DND-41 (cell line): Measurements from ENCODE around the gene PLXNA4.

ENCODE experiments used
- ATAC-seq: fragments of 200-7000 bp; cut with Tn5 transposase; 3 replicates; pipeline ENCODE4 v1.9.1; 2021; ENCODE audit warnings: low read depth; ENCODE audit not compliant: insufficient read depth
- DNase-seq: peaks from one replicate; pipeline ENCODE4 v3.0.0-alpha.2; 2020
- H2AFZ ChIP-seq: 2 replicates; pipeline ENCODE4 v1.6.0; 2012; ENCODE audit warnings: low read depth, low read length
- H3K27ac ChIP-seq: 2 replicates; pipeline ENCODE4 v1.5.1; 2012; ENCODE audit warnings: low read length, inconsistent platforms
- H3K27me3 ChIP-seq: fragments of 200-600 bp; sonication (generic); 2 replicates; pipeline ENCODE4 v1.6.0; 2012; ENCODE audit warnings: low read length, mild to moderate bottlenecking, inconsistent platforms; ENCODE audit not compliant: insufficient read depth, poor library complexity
- H3K36me3 ChIP-seq: 2 replicates; pipeline ENCODE4 v1.5.1; 2012; ENCODE audit warnings: low read length, inconsistent platforms; ENCODE audit not compliant: insufficient read depth
- H3K4me1 ChIP-seq: 2 replicates; pipeline ENCODE4 v1.5.1; 2012; ENCODE audit warnings: mild to moderate bottlenecking, low read length; ENCODE audit not compliant: insufficient read depth
- H3K4me2 ChIP-seq: 2 replicates; pipeline ENCODE4 v1.6.0; 2012; ENCODE audit warnings: mild to moderate bottlenecking, moderate library complexity, low read length, inconsistent platforms; ENCODE audit not compliant: insufficient read depth
- H3K4me3 ChIP-seq, 2 experiments: fragments of 200-600 bp in 1 of 2; shearing (Covaris generic) in 1 of 2; 2 replicates each; pipeline ENCODE4 v1.5.1; 2012 to 2016; ENCODE audit warnings: inconsistent platforms in 2 of 2, low read length in 2 of 2, mild to moderate bottlenecking in 2 of 2, low read depth in 1 of 2, moderate library complexity in 1 of 2
- H3K79me2 ChIP-seq: 2 replicates; pipeline ENCODE4 v1.6.0; 2012; ENCODE audit warnings: low read length, inconsistent platforms; ENCODE audit not compliant: insufficient read depth
- H3K9ac ChIP-seq: 2 replicates; pipeline ENCODE4 v1.6.0; 2012; ENCODE audit warnings: low read depth, mild to moderate bottlenecking, inconsistent platforms, low read length, moderate library complexity
- H3K9me3 ChIP-seq: 2 replicates; pipeline ENCODE4 v1.5.1; 2012; ENCODE audit warnings: low read length, moderate library complexity, mild to moderate bottlenecking, inconsistent platforms; ENCODE audit not compliant: insufficient read depth, severe bottlenecking
- H4K20me1 ChIP-seq: 2 replicates; pipeline ENCODE4 v1.6.0; 2012; ENCODE audit warnings: low read length; ENCODE audit not compliant: insufficient read depth
- CTCF ChIP-seq: IDR thresholded peaks from 2 replicates; pipeline ENCODE4 v1.5.1; 2012; ENCODE audit warnings: borderline replicate concordance, low read length, moderate library complexity, mild to moderate bottlenecking; ENCODE audit not compliant: poor library complexity, severe bottlenecking; ENCODE audit errors: extremely low read depth
- EZH2 ChIP-seq: IDR thresholded peaks from 3 replicates; pipeline ENCODE4 v1.6.1; 2012; ENCODE audit warnings: borderline replicate concordance, low read depth, mild to moderate bottlenecking, moderate library complexity, low read length, inconsistent platforms; ENCODE audit not compliant: severe bottlenecking

Gene PLXNA4

GRCh38 chr7:132451161-132451560 is 125.1 kb downstream of the PLXNA4 start:
- Histone ChIP-seq H3K4me1 (no peaks in the 10 kb centered on the region), H3K4me2 (no peak overlapping the region), H2AFZ (no peak overlapping the region), H3K79me2 (no peaks in the 10 kb centered on the region), H3K36me3 (no peaks in the 10 kb centered on the region), H3K27me3 (peaks cover 3% of the 10 kb centered on the region), H4K20me1 (no peaks in the 10 kb centered on the region), H3K9ac (no peak overlapping the region), H3K9me3 (no peaks in the 10 kb centered on the region), H3K4me3 (no peak overlapping the region), H3K27ac (no peak overlapping the region)
- no peak for TF ChIP-seq CTCF
- ATAC-seq = no peak
- no peak for DNase-seq

DNA sequence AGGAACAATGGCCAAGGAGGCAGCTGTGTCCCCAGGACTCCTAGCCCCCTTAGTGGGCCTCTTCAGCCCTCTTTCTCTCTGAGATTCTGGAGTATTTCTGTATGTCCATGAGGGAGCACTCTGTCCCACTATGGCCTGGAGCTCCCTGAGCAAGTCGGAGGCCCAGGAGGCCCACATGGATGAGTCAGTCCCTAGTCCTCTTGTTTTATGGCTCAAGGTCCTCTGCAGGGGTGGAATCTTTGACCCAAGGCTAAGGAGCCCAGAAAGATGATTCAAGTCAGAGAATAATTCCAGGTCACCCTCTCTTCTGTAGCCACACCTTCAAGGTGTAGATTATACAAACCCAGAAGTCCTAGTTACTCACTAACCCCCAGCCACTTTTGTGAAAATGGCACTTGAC is 125.6 kb downstream of the PLXNA4 start:
- no peak for DNase-seq
- H4K20me1 ChIP-seq = no peaks in the 10 kb centered on the region
- H3K4me1 ChIP-seq = no peaks in the 10 kb centered on the region
- H3K4me2 ChIP-seq = no peak overlapping the region
- no peak for ATAC-seq
- no peak overlapping the region for H3K27ac ChIP-seq
- H3K27me3 ChIP-seq = peaks cover 3% of the 10 kb centered on the region
- H3K79me2 ChIP-seq = no peaks in the 10 kb centered on the region
- H3K9me3 ChIP-seq = no peaks in the 10 kb centered on the region
- H3K9ac ChIP-seq = no peak overlapping the region
- H3K36me3 ChIP-seq = no peaks in the 10 kb centered on the region
- no peak overlapping the region for H3K4me3 ChIP-seq
- H2AFZ ChIP-seq = no peak overlapping the region
- no peak for TF ChIP-seq EZH2
- TF ChIP-seq CTCF = no peak

DNA sequence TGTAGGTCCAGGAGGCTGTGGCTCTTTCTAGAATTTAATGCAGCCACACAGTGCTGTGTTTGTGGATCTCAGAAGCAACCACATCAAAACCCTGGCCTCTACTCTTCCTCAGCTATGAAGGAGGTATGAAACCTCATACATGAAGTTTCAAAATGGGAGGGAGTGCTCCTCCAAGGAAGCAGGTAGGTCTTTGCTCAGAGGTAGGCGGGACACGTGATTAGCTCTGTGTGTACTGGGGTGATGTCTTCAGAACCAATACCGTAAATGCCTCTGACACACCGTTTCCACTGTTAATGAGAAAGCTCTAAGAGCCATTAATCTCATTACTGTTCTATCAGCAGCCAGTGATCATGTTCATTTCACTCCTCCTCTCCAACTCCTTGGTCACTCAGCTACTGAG is 126.1 kb downstream of the PLXNA4 start:
- H3K4me1 ChIP-seq = no peaks in the 10 kb centered on the region
- no peaks in the 10 kb centered on the region for H3K9me3 ChIP-seq
- H3K4me2 ChIP-seq = no peak overlapping the region
- no peak overlapping the region for H3K9ac ChIP-seq
- H3K79me2 ChIP-seq = no peaks in the 10 kb centered on the region
- no peaks in the 10 kb centered on the region for H3K36me3 ChIP-seq
- H4K20me1 ChIP-seq = no peaks in the 10 kb centered on the region
- DNase-seq = no peak
- H2AFZ ChIP-seq = no peak overlapping the region
- H3K4me3 ChIP-seq = no peak overlapping the region
- no peak for TF ChIP-seq EZH2
- no peak for TF ChIP-seq CTCF
- no peak overlapping the region for H3K27ac ChIP-seq
- H3K27me3 ChIP-seq = peaks cover 3% of the 10 kb centered on the region
- ATAC-seq = no peak

- H2AFZ ChIP-seq = no peak overlapping the region
- H3K79me2 ChIP-seq = no peaks in the 10 kb centered on the region
- TF ChIP-seq CTCF (no peak), EZH2 (no peak)
- no peak overlapping the region for H3K4me2 ChIP-seq
- no peaks in the 10 kb centered on the region for H3K4me1 ChIP-seq
- peaks cover 3% of the 10 kb centered on the region for H3K27me3 ChIP-seq
- no peak overlapping the region for H3K9ac ChIP-seq
- H4K20me1 ChIP-seq = no peaks in the 10 kb centered on the region
- H3K36me3 ChIP-seq = no peaks in the 10 kb centered on the region
- DNase-seq = no peak
- no peaks in the 10 kb centered on the region for H3K9me3 ChIP-seq
- H3K27ac ChIP-seq = no peak overlapping the region
- no peak overlapping the region for H3K4me3 ChIP-seq
- ATAC-seq = no peak
These were observed 129.5 kb downstream of the PLXNA4 start for GRCh38 chr7:132446666-132447278.
